HG03575 (cell line): Measurements from ENCODE around the gene GCHFR.

Source experiments
- ATAC-seq: cut with Tn5 transposase; IDR thresholded peaks from one replicate; pipeline ENCODE4 v1.9.1; 2021; ENCODE audit not compliant: unreplicated experiment, insufficient number of reproducible peaks, low FRiP score; ENCODE audit errors: extremely low read depth

Gene GCHFR

GRCh38 chr15:40773496-40773895 lies 9.6 kb downstream of the GCHFR start:
- no peak for ATAC-seq

- no peak for ATAC-seq
Observed at GRCh38 chr15:40773902-40774301, 10.0 kb downstream of the GCHFR start.

- no peak for ATAC-seq
Observed at GRCh38 chr15:40775007-40775406, 11.1 kb downstream of the GCHFR start.

DNA sequence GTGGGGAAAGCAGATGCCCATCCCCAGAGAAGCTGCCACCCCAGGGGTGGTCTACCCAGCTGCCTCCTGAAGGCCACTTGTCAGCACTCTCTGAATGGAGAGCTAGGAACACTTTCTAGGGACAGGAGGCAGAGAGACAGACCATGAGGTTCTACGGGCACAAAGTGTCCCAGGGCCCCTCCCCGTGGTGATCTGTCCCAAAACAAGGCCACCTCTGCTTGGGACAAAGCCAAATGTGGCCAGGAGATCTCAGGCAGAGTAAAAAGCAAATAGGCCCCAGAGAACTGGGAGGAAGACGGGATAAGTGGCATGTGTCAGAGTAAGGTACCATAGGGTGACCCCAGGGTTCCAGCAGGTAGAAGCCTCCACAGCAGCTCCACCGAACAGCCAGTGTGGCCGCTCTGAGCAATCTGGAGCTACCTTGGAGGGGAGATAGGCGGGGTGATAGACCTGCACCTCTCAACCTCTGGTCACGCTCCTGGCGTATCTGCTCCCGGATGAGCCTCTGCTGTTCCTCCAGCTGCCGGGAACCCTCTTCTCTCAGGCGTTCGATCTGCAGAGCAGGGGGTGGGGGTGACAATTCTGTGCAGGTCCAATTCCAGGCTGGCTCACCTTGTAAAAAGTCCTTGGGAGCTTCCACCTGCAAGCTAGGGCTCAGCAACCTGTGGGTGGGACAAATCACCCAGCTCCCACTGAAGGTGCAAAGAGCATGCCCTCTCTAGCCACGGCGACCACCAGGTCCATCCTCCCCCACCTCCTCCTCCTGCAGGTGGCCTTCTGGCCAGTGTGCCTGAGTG lies 12.1 kb downstream of the GCHFR start:
- no peak for ATAC-seq

- no peak for ATAC-seq
Observed at GRCh38 chr15:40776537-40777141, 12.8 kb downstream of the GCHFR start.

- ATAC-seq: no peak
Observed at GRCh38 chr15:40782609-40783227, 18.9 kb downstream of the GCHFR start.

DNA sequence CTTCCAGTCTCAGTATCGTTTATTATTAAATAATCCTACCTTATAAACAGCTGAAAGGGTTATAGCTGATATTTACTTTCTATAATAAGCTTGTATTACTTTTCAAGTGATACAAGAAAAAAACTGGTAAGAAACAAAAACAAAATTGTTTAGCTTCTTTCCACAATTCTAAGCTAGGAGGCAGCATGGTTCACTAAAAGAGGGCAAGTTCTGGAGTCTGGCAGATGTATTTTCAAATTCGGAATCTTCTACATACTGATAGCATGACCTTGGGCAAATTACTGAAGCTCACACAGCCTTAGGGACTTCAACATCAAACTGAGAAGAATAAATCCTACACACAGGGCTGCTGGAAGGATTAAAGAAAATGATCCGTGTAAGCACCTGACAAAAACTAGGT lies 21.3 kb downstream of the GCHFR start:
- ATAC-seq: no peak

DNA sequence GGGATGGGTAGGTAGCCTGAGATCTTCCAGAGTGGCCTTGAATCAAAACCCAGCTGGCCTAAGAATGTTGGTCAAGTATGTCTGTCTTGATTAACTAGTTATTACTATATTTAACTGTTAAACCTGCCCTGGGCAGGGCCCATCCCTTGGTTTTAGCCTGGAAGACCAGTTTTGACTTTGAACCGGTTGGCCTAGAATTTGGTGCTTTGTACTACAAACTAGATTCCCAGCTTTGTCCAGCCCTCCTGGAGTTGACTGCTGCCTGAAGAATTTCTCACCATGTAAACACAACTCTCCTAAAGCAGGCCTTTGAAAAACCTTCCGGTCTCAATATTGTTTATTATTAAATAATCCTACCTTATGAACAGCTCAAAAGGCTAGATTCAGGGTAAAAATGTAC lies 21.9 kb downstream of the GCHFR start:
- no peak for ATAC-seq

DNA sequence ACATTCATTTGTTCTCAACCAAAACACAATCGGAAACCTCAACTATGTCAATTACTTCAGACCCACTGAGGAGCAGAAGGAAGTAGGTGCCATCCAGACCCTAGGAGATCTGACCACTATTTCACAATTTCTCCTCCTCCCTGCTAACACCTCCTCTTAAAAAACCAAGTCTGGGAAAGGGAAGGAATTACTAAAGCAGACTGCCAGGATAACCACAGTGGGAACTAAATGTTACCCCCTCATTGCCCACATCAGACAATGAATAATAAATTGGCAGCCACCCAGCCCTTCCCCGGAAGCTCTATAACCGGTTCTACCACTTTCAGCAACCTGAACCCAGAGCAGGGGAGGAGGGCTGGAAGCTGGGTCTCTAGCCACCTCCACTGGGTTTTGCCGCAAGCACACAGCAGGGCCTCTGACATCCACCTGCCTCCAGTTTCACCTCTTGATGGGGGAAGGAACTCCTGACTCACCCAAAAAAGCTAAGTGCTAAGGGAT lies 23.5 kb downstream of the GCHFR start:
- no peak for ATAC-seq

DNA sequence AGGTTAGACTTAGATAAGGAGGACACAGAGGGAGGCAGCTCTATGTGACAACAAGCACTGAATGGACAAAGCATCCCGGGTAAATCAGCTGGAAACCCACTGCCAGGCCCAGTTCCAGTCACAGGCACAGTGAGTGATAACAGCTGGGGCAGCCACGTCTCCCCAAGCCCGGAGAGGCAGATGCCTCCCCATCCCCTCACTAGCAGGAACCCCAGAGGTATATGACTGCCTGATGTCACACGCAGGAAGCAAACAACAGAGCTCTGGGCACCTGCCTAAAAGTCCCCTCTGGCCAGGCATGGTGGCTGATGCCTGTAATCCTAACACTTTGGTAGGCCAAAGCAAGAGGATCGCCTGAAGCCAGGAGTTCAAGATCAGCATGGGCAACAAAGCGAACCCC lies 24.1 kb downstream of the GCHFR start:
- no peak for ATAC-seq

DNA sequence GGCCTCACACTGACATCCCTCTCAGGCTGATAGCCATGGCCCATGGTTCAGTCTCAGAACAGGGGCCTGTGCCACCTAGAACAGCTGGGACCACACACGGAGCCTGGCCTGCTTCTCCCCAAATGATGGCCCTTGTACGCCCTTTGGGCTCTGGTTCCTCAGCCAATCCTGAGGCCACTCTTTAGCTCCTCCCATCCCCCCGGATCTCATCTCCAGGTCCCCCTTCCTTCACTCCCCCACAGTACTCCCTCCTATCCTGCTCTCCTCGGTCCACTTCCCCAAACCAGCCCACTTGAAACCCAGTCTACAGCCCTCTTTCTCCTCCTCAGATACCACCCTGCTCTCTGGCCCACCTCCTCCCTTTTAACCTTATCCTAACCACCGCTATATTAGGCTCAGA lies 25.3 kb downstream of the GCHFR start:
- ATAC-seq: no peak

DNA sequence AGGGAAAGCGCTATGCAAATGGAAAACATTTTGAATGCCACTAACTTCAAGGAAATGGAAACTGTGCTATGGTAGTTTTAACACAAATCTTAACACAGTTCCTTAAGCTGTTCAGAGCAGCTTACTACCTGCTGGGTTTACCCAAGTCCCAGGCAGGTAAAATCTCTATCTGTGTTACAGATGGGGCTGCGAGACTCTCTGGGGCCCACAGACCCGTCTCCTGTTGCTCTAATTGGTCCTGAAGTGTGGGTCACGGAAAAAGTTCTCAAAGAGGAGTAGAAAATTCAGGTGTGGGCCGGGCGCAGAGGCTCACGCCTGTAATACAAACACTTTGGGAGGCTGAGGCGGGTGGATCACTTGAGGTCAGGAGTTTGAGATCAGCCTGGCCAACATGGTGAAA lies 26.1 kb downstream of the GCHFR start:
- no peak for ATAC-seq

- no peak for ATAC-seq
Observed at GRCh38 chr15:40790718-40791117, 26.9 kb downstream of the GCHFR start.

DNA sequence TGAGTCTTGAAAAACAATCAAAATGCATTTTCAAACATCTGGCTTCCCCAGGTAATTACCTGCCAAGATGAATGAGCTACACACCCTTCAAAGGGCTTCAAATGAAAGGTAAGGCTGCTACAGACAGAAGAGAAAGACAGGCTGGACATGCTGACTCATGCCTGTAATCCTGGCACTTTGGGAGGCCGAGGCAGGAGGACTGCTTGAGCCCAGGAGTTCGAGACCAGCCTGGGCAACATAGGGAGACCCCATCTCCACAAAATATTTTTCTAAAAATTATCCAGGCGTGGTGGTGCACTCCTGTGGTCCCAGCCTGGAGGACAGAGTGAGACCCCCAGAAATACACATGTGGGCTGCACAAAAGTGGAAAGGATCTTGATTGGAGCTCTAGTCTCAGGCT lies 28.5 kb downstream of the GCHFR start:
- ATAC-seq: no peak

GRCh38 chr15:40793216-40793989 lies 29.5 kb downstream of the GCHFR start:
- no peak for ATAC-seq

GRCh38 chr15:40796041-40796440 lies 32.2 kb downstream of the GCHFR start:
- ATAC-seq: no peak

GRCh38 chr15:40796512-40796911 lies 32.6 kb downstream of the GCHFR start:
- ATAC-seq: no peak

DNA sequence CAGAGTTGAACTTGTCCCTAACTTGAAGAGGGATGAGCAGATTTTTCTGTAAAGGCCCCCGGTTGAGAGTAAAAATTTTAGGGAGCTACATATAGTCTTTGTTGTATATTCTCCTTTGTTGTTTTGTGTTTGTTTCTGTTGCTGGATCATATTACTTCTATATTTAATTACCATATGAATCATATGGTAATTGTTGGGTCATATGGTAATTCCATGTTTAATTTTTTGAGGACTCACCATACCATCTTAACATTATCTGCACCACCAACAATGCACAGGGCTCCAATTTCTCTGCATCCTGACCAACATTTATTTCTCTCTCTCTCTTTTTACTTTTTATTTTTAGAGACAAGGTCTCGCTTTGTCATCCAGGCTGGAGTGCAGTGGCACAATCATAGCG lies 35.7 kb downstream of the GCHFR start:
- no peak for ATAC-seq

GRCh38 chr15:40803076-40803475 lies 39.2 kb downstream of the GCHFR start:
- no peak for ATAC-seq
